Ascending aorta (tissue), 2 donors: ENCODE data around the gene SESN2. TPM values are rescaled to one million over a fixed set of nuclear protein-coding genes. Genes with fewer than 3 reads are reported as not detected.

Experiments
- DNase-seq, 2 donors: peaks; one replicate each; pipeline ENCODE4 v3.0.0-alpha.2; 2019; ENCODE audit warnings: low spot score in 2 of 2
- H3K27ac ChIP-seq, 2 donors: fragments of 200-600 bp; sonication (generic); one replicate each; pipeline ENCODE4 v1.5.1; 2016 to 2017; ENCODE audit warnings: mild to moderate bottlenecking in 1 of 2
- H3K27me3 ChIP-seq: fragments of 200-600 bp; sonication (generic); one replicate; pipeline ENCODE4 v1.5.1; 2017
- H3K36me3 ChIP-seq, 2 donors: fragments of 200-600 bp; sonication (generic); one replicate each; pipeline ENCODE4 v1.5.1; 2016
- H3K4me1 ChIP-seq, 2 donors: fragments of 200-600 bp; sonication (generic); one replicate each; pipeline ENCODE4 v1.5.1; 2016 to 2017; ENCODE audit warnings: mild to moderate bottlenecking in 1 of 2
- H3K4me3 ChIP-seq, 2 donors: fragments of 200-600 bp; sonication (generic); one replicate each; pipeline ENCODE4 v1.5.1; 2016 to 2017; ENCODE audit warnings: mild to moderate bottlenecking in 1 of 2
- H3K9me3 ChIP-seq, 2 donors: fragments of 200-600 bp; sonication (generic); one replicate each; pipeline ENCODE4 v1.5.1; 2016
- CTCF ChIP-seq, 3 experiments: fragments of 200-600 bp in 2 of 3; fragments of 450-650 bp in 1 of 3; sonication (generic) in 2 of 3; IDR thresholded peaks; one replicate each; pipeline ENCODE4 v1.5.1; 2016 to 2019; ENCODE audit warnings: antibody characterized with exemption in 3 of 3, mild to moderate bottlenecking in 1 of 3, moderate library complexity in 1 of 3
- intact Hi-C: fragments of 100-400 bp; cut with DNase I; formaldehyde crosslinking; loops from one replicate; pipeline ENCODE4 v1.15.1; 2023
- total RNA-seq: library from RNA; depleted of rRNA; stranded (reverse); fragments of >200 nt; gene quantifications from one replicate; pipeline ENCODE4 v1.1.0, GENCODE V29; 2016

SESN2 gene
- total RNA-seq, 1 donor from 2014 or later = 7.6 TPM

DNA sequence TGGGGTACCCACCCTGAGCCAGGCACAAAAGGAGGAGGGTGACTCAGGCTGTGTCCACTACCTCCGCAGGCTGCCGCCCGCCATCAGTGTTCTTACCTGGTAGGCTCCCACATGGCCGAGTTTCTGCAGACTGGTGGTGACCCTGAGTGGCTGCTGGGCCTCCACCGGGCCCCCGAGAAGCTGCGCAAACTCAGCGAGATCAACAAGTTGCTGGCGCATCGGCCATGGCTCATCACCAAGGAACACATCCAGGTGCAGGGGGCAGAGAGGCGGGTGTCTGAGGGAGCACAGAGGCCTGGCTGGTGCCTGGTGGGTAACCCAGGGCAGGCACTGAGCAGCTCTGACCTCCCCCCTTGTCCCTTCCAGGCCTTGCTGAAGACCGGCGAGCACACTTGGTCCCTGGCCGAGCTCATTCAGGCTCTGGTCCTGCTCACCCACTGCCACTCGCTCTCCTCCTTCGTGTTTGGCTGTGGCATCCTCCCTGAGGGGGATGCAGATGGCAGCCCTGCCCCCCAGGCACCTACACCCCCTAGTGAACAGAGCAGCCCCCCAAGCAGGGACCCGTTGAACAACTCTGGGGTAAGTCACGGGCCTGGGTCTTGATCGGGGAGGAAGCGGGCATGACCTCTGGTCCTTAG is 13.0 kb downstream of the SESN2 start:
- Histone ChIP-seq H3K4me1 (no peaks in the 10 kb centered on the region), H3K27ac (no peak overlapping the region), H3K27me3 (no peaks in the 10 kb centered on the region), H3K9me3 (no peaks in the 10 kb centered on the region), H3K4me3 (no peak overlapping the region), H3K36me3 (peaks cover 47% of the 10 kb centered on the region in 2 donors)
- intact Hi-C loops = no loop called here
- DNase-seq = no peak
- no peak for TF ChIP-seq CTCF (IDR thresholded peaks at IDR 0.05)

DNA sequence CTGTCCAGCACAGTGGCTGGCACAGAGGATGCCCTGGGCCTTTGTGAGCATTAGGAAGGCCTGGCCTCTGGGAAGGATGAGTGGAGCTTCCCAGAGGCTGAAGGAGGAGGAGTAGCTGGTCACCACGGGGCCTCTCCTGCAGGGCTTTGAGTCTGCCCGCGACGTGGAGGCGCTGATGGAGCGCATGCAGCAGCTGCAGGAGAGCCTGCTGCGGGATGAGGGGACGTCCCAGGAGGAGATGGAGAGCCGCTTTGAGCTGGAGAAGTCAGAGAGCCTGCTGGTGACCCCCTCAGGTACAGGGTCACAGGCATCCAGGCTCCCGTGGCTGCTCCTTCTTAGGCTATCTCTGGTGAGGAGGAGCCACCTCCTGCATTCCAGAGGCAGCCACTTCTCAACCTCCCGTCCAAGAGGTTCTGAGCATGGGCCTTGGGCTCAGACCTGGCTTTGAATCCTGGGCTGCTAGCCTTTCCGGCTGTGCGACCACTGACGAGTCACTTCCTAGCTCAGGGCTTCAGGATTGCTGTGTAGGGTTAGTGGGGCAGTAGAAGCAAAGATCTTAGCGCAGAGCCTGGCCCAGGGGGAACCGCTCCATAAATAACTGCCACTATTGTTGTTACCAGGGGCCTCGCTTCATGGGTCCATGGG is 14.0 kb downstream of the SESN2 start:
- Histone ChIP-seq H3K4me1 (no peaks in the 10 kb centered on the region), H3K4me3 (no peak overlapping the region), H3K27me3 (no peaks in the 10 kb centered on the region), H3K9me3 (no peaks in the 10 kb centered on the region), H3K36me3 (peaks cover 55 to 57% of the 10 kb centered on the region in 2 donors), H3K27ac (no peak overlapping the region)
- no peak for DNase-seq
- intact Hi-C loops = no loop called here
- no peak for TF ChIP-seq CTCF (IDR thresholded peaks at IDR 0.05)

- Histone ChIP-seq H3K4me1 (no peaks in the 10 kb centered on the region), H3K27ac (no peak overlapping the region), H3K27me3 (no peaks in the 10 kb centered on the region), H3K9me3 (no peaks in the 10 kb centered on the region), H3K36me3 (peaks cover 62 to 64% of the 10 kb centered on the region in 2 donors), H3K4me3 (no peak overlapping the region)
- intact Hi-C loops = no loop called here
- TF ChIP-seq CTCF (IDR thresholded peaks at IDR 0.05) = no peak
- no peak for DNase-seq
These were observed 19.4 kb downstream of the SESN2 start for GRCh38 chr1:28278763-28279162.

GRCh38 chr1:28279721-28280120 is 20.4 kb downstream of the SESN2 start:
- H3K36me3 ChIP-seq = peaks cover 53 to 55% of the 10 kb centered on the region in 2 donors
- no peaks in the 10 kb centered on the region for H3K4me1 ChIP-seq
- no peak overlapping the region for H3K27ac ChIP-seq
- no peak overlapping the region for H3K4me3 ChIP-seq
- no peak for DNase-seq
- intact Hi-C loops = no loop called here
- TF ChIP-seq CTCF (IDR thresholded peaks at IDR 0.05) = no peak
- no peaks in the 10 kb centered on the region for H3K27me3 ChIP-seq
- no peaks in the 10 kb centered on the region for H3K9me3 ChIP-seq

- Histone ChIP-seq H3K4me1 (no peaks in the 10 kb centered on the region), H3K27ac (no peak overlapping the region), H3K36me3 (peaks cover 46 to 53% of the 10 kb centered on the region in 2 donors), H3K9me3 (no peaks in the 10 kb centered on the region), H3K27me3 (no peaks in the 10 kb centered on the region), H3K4me3 (no peak overlapping the region)
- TF ChIP-seq CTCF (IDR thresholded peaks at IDR 0.05) = no peak
- intact Hi-C loops = no loop called here
- no peak for DNase-seq
These were observed 21.2 kb downstream of the SESN2 start for GRCh38 chr1:28280501-28280900.
